Measurements from ENCODE around the gene NEIL3. TPM values are rescaled to one million over a fixed set of nuclear protein-coding genes. Genes with fewer than 3 reads are reported as not detected.

Gene NEIL3
- total RNA-seq, 1 experiment from 2014 or later, result 6.3 TPM

- no peak overlapping the region for H3K4me3 Mint-ChIP-seq
- Histone ChIP-seq H3K9me3 (ENCODE audit: control insufficient read depth, low read depth, low read length) (no peaks in the 10 kb centered on the region), H2BK120ac (ENCODE audit: low read depth, low read length, poor library complexity, severe bottlenecking) (no peak overlapping the region), H3K23ac (ENCODE audit: insufficient read length, low read depth, low read length) (no peak overlapping the region), H4K5ac (ENCODE audit: insufficient read length, low read depth, low read length) (no peak overlapping the region), H4K20me1 (ENCODE audit: control insufficient read depth, insufficient read depth, insufficient read length) (no peaks in the 10 kb centered on the region), H3K23me2 (ENCODE audit: insufficient read length, low read depth, low read length, poor library complexity, severe bottlenecking) (no peaks in the 10 kb centered on the region), H3K4me2 (ENCODE audit: insufficient read depth, insufficient read length, low read length) (no peak overlapping the region), H4K8ac (replicated peaks; ENCODE audit: insufficient read length, low read depth, low read length) (no peak overlapping the region), H3T11ph (ENCODE audit: low read length) (no peak overlapping the region), H3K27ac (ENCODE audit: insufficient read length, low read depth, low read length) (no peak overlapping the region), H2AK5ac (ENCODE audit: insufficient read length, low read length) (no peak overlapping the region), H3K14ac (ENCODE audit: insufficient read depth, low read length) (no peak overlapping the region), H3K4me1 (ENCODE audit: insufficient read depth, low read length) (no peaks in the 10 kb centered on the region), H2BK20ac (ENCODE audit: low read depth, low read length, poor library complexity, severe bottlenecking) (no peak overlapping the region), H3K56ac (ENCODE audit: insufficient read length, low read depth, low read length) (no peak overlapping the region), H2AFZ (ENCODE audit: low read length) (no peak overlapping the region), H4K91ac (ENCODE audit: insufficient read length, low read depth, low read length) (no peak overlapping the region), H2BK15ac (ENCODE audit: low read depth, low read length) (no peak overlapping the region), H3K18ac (ENCODE audit: insufficient read length, low read depth, low read length) (no peak overlapping the region), H3K9ac (ENCODE audit: extremely low read depth, insufficient read length, low read length) (no peak overlapping the region), H3K27me3 (ENCODE audit: insufficient read depth, low read length) (no peaks in the 10 kb centered on the region), H3K79me2 (ENCODE audit: insufficient read depth, low read length) (no peaks in the 10 kb centered on the region), H3K79me1 (ENCODE audit: insufficient read depth, low read depth, low read length, poor library complexity, severe bottlenecking) (no peaks in the 10 kb centered on the region), H2BK12ac (ENCODE audit: insufficient read length, low read depth, low read length) (no peak overlapping the region), H2BK5ac (ENCODE audit: insufficient read length, low read length) (no peak overlapping the region), H3K4ac (ENCODE audit: low read depth, low read length) (no peak overlapping the region)
- no peaks in the 10 kb centered on the region for H3K27me3 Mint-ChIP-seq (ENCODE audit: low read depth)
- no CpG with 5 or more reads among the region's 2 CpGs for WGBS (ENCODE audit: extremely low coverage, insufficient read length, low lambda C conversion rate)
- peaks cover 19% of the 10 kb centered on the region in 2 experiments for H3K4me1 Mint-ChIP-seq
- H3K36me3 Mint-ChIP-seq (ENCODE audit: insufficient read depth in 1 of 3, low read depth in 3 of 3), result peaks cover 0 to 6% (median 0%) of the 10 kb centered on the region in 3 experiments; a peak in 1 of 7 replicates
- H3K9me3 Mint-ChIP-seq, result peaks cover 0 to 10% of the 10 kb centered on the region in 2 experiments; a peak in 3 of 5 replicates
- H3K27ac Mint-ChIP-seq, result no peak overlapping the region
- TF ChIP-seq CTCF (conservative IDR thresholded peaks at IDR 0.05), result no peak
- DNase-seq, result no peak
These were observed 90.4 kb downstream of the NEIL3 start for GRCh38 chr4:177400030-177400429.

All from H9 (cell line).